IMR-90 (cell line): ENCODE data around the gene LOC101059915.

Experiments used
- ATAC-seq: fragments of 200-7000 bp; cut with Tn5 transposase; 2 replicates; pipeline ENCODE4 v1.9.1; 2020; ENCODE audit warnings: low read depth, mild to moderate bottlenecking, moderate library complexity
- BruUV-seq: library from RNA; stranded (reverse); fragments of 400-500 nt; replicated peaks from 2 replicates; lab custom pipeline; 2021; lab: Mats Ljungman, UMichigan
- CTCF ChIA-PET: fragments of 300-600 bp; formaldehyde crosslinking; extraction: SDS; loops from one replicate; lab custom pipeline; 2021; ENCODE audit warnings: antibody characterized with exemption; lab: Yijun Ruan, JAX
- POLR2A ChIA-PET: fragments of 300-600 bp; sonication (Branson Sonifier 250); formaldehyde crosslinking; loops from one replicate; lab custom pipeline; 2022; ENCODE audit warnings: antibody characterized with exemption; ENCODE audit not compliant: unreplicated experiment; lab: Charles Lee
- DNase-seq: peaks from one replicate; pipeline ENCODE4 v3.0.0; 2013
- H2AFZ ChIP-seq: replicated peaks from 2 replicates; pipeline ENCODE3; 2013; ENCODE audit warnings: low read length, mild to moderate bottlenecking; ENCODE audit not compliant: poor library complexity
- H2AK5ac ChIP-seq: 2 replicates; pipeline ENCODE4 v1.6.1; 2013; ENCODE audit warnings: low read depth, low read length, inconsistent platforms
- H2AK9ac ChIP-seq: replicated peaks from 2 replicates; pipeline ENCODE3; 2013; ENCODE audit warnings: mild to moderate bottlenecking, low read depth, low read length, moderate library complexity; ENCODE audit not compliant: poor library complexity
- H2BK120ac ChIP-seq: 2 replicates; pipeline ENCODE4 v1.6.1; 2013; ENCODE audit warnings: low read depth, low read length, inconsistent platforms
- H2BK15ac ChIP-seq: 3 replicates; pipeline ENCODE4 v1.6.1; 2013; ENCODE audit warnings: low read depth, low read length, inconsistent platforms
- H2BK20ac ChIP-seq: 2 replicates; pipeline ENCODE4 v1.6.1; 2013; ENCODE audit warnings: low read depth, mild to moderate bottlenecking, inconsistent platforms, low read length, moderate library complexity
- H2BK5ac ChIP-seq: 2 replicates; pipeline ENCODE4 v1.6.1; 2013; ENCODE audit warnings: mild to moderate bottlenecking, low read depth, low read length, inconsistent platforms; ENCODE audit not compliant: poor library complexity, severe bottlenecking
- H3K14ac ChIP-seq: replicated peaks from 2 replicates; pipeline ENCODE4 v1.6.1; 2013; ENCODE audit warnings: low read depth, low read length, inconsistent platforms
- H3K18ac ChIP-seq: 2 replicates; pipeline ENCODE4 v1.6.1; 2013; ENCODE audit warnings: low read depth, low read length, control low read depth
- H3K23ac ChIP-seq: 2 replicates; pipeline ENCODE4 v1.6.1; 2013; ENCODE audit warnings: low read depth, low read length, inconsistent platforms
- H3K27ac ChIP-seq: 2 replicates; pipeline ENCODE4 v1.5.1; 2013; ENCODE audit warnings: mild to moderate bottlenecking, control low read depth, low read length; ENCODE audit not compliant: insufficient read depth
- H3K27me3 ChIP-seq: 2 replicates; pipeline ENCODE4 v1.6.1; 2013; ENCODE audit warnings: low read length; ENCODE audit not compliant: control insufficient read depth, insufficient read depth
- H3K36me3 ChIP-seq: 2 replicates; pipeline ENCODE4 v1.6.1; 2013; ENCODE audit warnings: low read length, mixed read lengths; ENCODE audit not compliant: control insufficient read depth, insufficient read depth
- H3K4ac ChIP-seq: 2 replicates; pipeline ENCODE4 v1.6.1; 2013; ENCODE audit warnings: low read depth, low read length, inconsistent platforms
- H3K4me1 ChIP-seq: 2 replicates; pipeline ENCODE4 v1.6.1; 2013; ENCODE audit warnings: low read length, mixed read lengths; ENCODE audit not compliant: control insufficient read depth, insufficient read depth
- H3K4me2 ChIP-seq: 2 replicates; pipeline ENCODE4 v1.6.1; 2013; ENCODE audit warnings: low read depth, mild to moderate bottlenecking, control low read depth, low read length, moderate library complexity
- H3K4me3 ChIP-seq: 2 replicates; pipeline ENCODE4 v1.5.1; 2013; ENCODE audit warnings: low read depth, mild to moderate bottlenecking, control low read depth, low read length, moderate library complexity; ENCODE audit not compliant: insufficient read depth
- H3K56ac ChIP-seq: 2 replicates; pipeline ENCODE4 v1.6.1; 2013; ENCODE audit warnings: low read length, inconsistent platforms; ENCODE audit not compliant: insufficient read depth; ENCODE audit errors: extremely low read depth
- H3K79me1 ChIP-seq, 2 experiments: 2 replicates each; pipeline ENCODE4 v1.6.1; 2013; ENCODE audit warnings: low read length in 2 of 2, inconsistent platforms in 1 of 2, low read depth in 1 of 2
- H3K9ac ChIP-seq: 2 replicates; pipeline ENCODE4 v1.6.1; 2013; ENCODE audit warnings: low read depth, low read length, control low read depth
- H3K9me1 ChIP-seq: 2 replicates; pipeline ENCODE4 v1.6.1; 2013; ENCODE audit warnings: low read length, inconsistent platforms; ENCODE audit not compliant: insufficient read depth
- H3K9me3 ChIP-seq: 2 replicates; pipeline ENCODE4 v1.6.1; 2013; ENCODE audit warnings: low read length; ENCODE audit not compliant: control insufficient read depth, insufficient read depth
- H4K20me1 ChIP-seq: 2 replicates; pipeline ENCODE4 v1.6.1; 2013; ENCODE audit warnings: low read length, inconsistent platforms; ENCODE audit not compliant: insufficient read depth
- H4K5ac ChIP-seq: 2 replicates; pipeline ENCODE4 v1.6.1; 2013; ENCODE audit warnings: mild to moderate bottlenecking, low read depth, low read length, control low read depth
- H4K8ac ChIP-seq, 2 experiments: 2 replicates each; pipeline ENCODE4 v1.6.1; 2013; ENCODE audit warnings: low read depth in 2 of 2, low read length in 2 of 2, control low read depth in 1 of 2, inconsistent platforms in 1 of 2
- H4K91ac ChIP-seq: 2 replicates; pipeline ENCODE4 v1.6.1; 2013; ENCODE audit warnings: low read depth, low read length, inconsistent platforms; ENCODE audit not compliant: insufficient read depth
- CHD1 ChIP-seq: IDR thresholded peaks from 2 replicates; pipeline ENCODE4 v1.6.1; 2012; ENCODE audit warnings: low read depth, low read length, improper control_type of control experiment
- CTCF ChIP-seq: conservative IDR thresholded peaks from 2 replicates; pipeline ENCODE4 v1.5.1; 2012; ENCODE audit warnings: mild to moderate bottlenecking, low read depth, low read length, improper control_type of control experiment
- MAFK ChIP-seq: IDR thresholded peaks from 2 replicates; pipeline ENCODE4 v1.6.1; 2012; ENCODE audit warnings: low read depth, low read length, improper control_type of control experiment
- NFE2L2 ChIP-seq: fragments of 150-350 bp; IDR thresholded peaks from 2 replicates; pipeline ENCODE4 v1.6.1; 2016; ENCODE audit warnings: low read depth, mild to moderate bottlenecking, low read length
- RCOR1 ChIP-seq: IDR thresholded peaks from 2 replicates; pipeline ENCODE4 v1.6.1; 2012; ENCODE audit warnings: mild to moderate bottlenecking, low read length, improper control_type of control experiment; ENCODE audit not compliant: insufficient replicate concordance
- RFX5 ChIP-seq: IDR thresholded peaks from 2 replicates; pipeline ENCODE4 v1.8.0; 2012; ENCODE audit warnings: low read depth, mild to moderate bottlenecking, low read length, moderate library complexity
- USF2 ChIP-seq: fragments of 150-350 bp; IDR thresholded peaks from 2 replicates; pipeline ENCODE4 v1.6.1; 2017; ENCODE audit warnings: mild to moderate bottlenecking, antibody characterized with exemption, low read length, low read depth
- WGBS, 2 experiments: methylation state at CpG; one replicate each; pipeline versions ENCODE4 v1.1.5 to v1.1.7; 2013; ENCODE audit warnings: missing lambda C conversion rate in 2 of 2; ENCODE audit not compliant: insufficient read length in 1 of 2; ENCODE audit errors: extremely low coverage in 2 of 2; 5-methylcytosine and 5-hydroxymethylcytosine counted together
- dilution Hi-C: fragments of 300-500 bp; cut with HindIII; formaldehyde crosslinking; loops from one replicate; pipeline ENCODE4 v1.14.3; 2018; ENCODE audit warnings: low sequenced_read_pairs; ENCODE audit not compliant: unreplicated experiment
- in situ Hi-C: fragments of 300-500 bp; cut with MboI; formaldehyde crosslinking; loops from 3 replicates; pipeline ENCODE4 v1.14.3; 2019; ENCODE audit warnings: low sequenced_read_pairs, inconsistent platforms, mixed read lengths
- intact Hi-C: fragments of 100-400 bp; cut with micrococcal nuclease; formaldehyde crosslinking; loops from 2 replicates; pipeline ENCODE4 v1.10.0; 2022

LOC101059915 gene

DNA sequence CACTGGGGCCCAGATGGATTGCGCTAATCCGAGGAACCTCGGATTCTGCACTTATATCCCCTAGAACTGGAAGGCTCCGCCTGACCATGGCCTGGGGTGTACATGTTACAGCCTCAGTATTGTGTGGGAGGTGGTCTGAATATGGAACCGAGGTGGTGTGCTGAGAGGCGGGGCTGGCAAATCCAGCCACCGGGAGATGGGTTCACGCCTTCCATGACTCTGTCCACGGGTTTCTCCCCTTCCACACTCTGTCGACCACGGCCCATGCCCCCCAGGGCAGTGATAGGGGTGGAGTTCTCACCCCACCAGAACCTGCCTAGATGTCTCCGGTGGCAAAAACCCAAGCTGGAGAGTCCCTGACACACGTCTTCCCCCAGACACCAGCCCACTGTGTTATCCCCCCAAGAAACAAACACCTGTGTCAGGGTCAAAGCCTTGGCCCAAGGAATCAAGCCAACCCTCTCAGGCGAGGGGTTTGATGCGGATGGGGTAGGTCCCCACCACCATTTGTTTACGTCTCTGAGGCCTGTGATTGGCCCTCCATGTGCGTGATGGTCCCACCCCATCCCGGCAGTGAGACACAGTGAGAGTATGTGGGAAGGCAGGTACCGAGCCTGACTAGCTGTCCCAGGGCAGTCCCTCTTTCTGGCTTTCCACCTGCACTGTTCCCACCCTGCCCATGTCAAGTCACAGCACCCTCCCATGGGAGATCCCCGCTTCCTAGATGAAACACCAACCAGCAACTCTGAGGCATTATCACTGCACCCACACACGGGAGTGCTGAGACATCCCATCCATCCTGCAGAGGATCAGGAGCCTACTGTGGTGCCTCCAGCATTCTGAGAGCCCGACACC, 6.6 kb upstream of the LOC101059915 start:
- Histone ChIP-seq H3K79me1 (no peaks in the 10 kb centered on the region), H4K8ac (no peak overlapping the region), H3K23ac (no peak overlapping the region), H3K14ac (no peak overlapping the region), H3K36me3 (no peaks in the 10 kb centered on the region), H3K56ac (no peak overlapping the region), H2AFZ (no peak overlapping the region), H3K9ac (no peak overlapping the region), H3K18ac (no peak overlapping the region), H4K91ac (no peak overlapping the region), H2BK15ac (no peak overlapping the region), H3K27ac (no peak overlapping the region), H2BK5ac (no peak overlapping the region), H3K27me3 (peaks cover 4% of the 10 kb centered on the region), H2BK120ac (no peak overlapping the region), H3K9me3 (no peaks in the 10 kb centered on the region; the same call in 1 of the 2 replicates), H3K4me1 (no peaks in the 10 kb centered on the region), H4K20me1 (no peaks in the 10 kb centered on the region), H2AK9ac (no peak overlapping the region), H3K4ac (no peak overlapping the region), H2AK5ac (no peak overlapping the region), H4K5ac (no peak overlapping the region), H3K4me3 (no peak overlapping the region), H3K9me1 (no peaks in the 10 kb centered on the region), H2BK20ac (no peak overlapping the region), H3K4me2 (no peak overlapping the region)
- ATAC-seq (no peak), DNase-seq (no peak)
- BruUV-seq: no TSS peak
- dilution Hi-C loops: no loop called here
- intact Hi-C loops: no loop called here
- WGBS, 2 experiments: 63% methylated on average over 2 of the region's 22 CpGs; no CpG with 5 or more reads in 1 of the 2 experiments
- in situ Hi-C loops: loop anchor here (25.0 kb wide), 1 partner anchor 202 kb away; no protein-coding TSS in a partner anchor
- POLR2A ChIA-PET: no interaction called here
- TF ChIP-seq CHD1 (no peak), RFX5 (no peak), CTCF (no peak), RCOR1 (no peak), NFE2L2 (no peak), MAFK (no peak), USF2 (no peak)
- CTCF ChIA-PET: no interaction called here
